GM23338 (cell line): Measurements from ENCODE around the gene AMBP.

ENCODE experiments used
- CREB1 ChIP-seq: fragments of 250-450 bp; sonication (Bioruptor Pico); IDR thresholded peaks from 2 replicates; pipeline ENCODE4 v1.5.0; 2020; ENCODE audit warnings: low read depth, mild to moderate bottlenecking, moderate library complexity
- ETS1 ChIP-seq: IDR thresholded peaks from 2 replicates; pipeline ENCODE4 v1.6.1; 2016; ENCODE audit warnings: antibody characterized with exemption
- EZH2 ChIP-seq: fragments of 200-600 bp; sonication (generic); IDR thresholded peaks from one replicate; pipeline ENCODE4 v1.8.0; 2017; ENCODE audit warnings: antibody characterized with exemption, mild to moderate bottlenecking, low read depth; ENCODE audit not compliant: unreplicated experiment
- EZH2phosphoT487 ChIP-seq: fragments of 200-600 bp; sonication (generic); IDR thresholded peaks from one replicate; pipeline ENCODE4 v1.8.1; 2018; ENCODE audit warnings: antibody characterized with exemption; ENCODE audit not compliant: unreplicated experiment
- JUNB ChIP-seq: IDR thresholded peaks from one replicate; pipeline ENCODE4 v1.6.1; 2016; ENCODE audit warnings: antibody characterized with exemption; ENCODE audit not compliant: unreplicated experiment
- POLR2AphosphoS5 ChIP-seq: IDR thresholded peaks from 2 replicates; pipeline ENCODE4 v1.6.1; 2016; ENCODE audit warnings: antibody characterized with exemption, low read depth
- TF ChIP-seq, protein P1 (sequence below), 2 experiments: fragments of 200-600 bp in 1 of 2; sonication (generic) in 1 of 2; conservative IDR thresholded peaks; 2 replicates each; pipeline versions ENCODE4 v1.5.1 to v1.6.1; 2016 to 2017; ENCODE audit warnings: antibody characterized with exemption in 2 of 2, low read depth in 2 of 2, mild to moderate bottlenecking in 2 of 2, moderate library complexity in 1 of 2
- TF ChIP-seq, protein P2 (sequence below): fragments of 250-450 bp; sonication (Bioruptor Pico); IDR thresholded peaks from 2 replicates; pipeline ENCODE4 v1.5.0; 2020; ENCODE audit warnings: mild to moderate bottlenecking, moderate library complexity

- TF ChIP-seq, protein P1, sequence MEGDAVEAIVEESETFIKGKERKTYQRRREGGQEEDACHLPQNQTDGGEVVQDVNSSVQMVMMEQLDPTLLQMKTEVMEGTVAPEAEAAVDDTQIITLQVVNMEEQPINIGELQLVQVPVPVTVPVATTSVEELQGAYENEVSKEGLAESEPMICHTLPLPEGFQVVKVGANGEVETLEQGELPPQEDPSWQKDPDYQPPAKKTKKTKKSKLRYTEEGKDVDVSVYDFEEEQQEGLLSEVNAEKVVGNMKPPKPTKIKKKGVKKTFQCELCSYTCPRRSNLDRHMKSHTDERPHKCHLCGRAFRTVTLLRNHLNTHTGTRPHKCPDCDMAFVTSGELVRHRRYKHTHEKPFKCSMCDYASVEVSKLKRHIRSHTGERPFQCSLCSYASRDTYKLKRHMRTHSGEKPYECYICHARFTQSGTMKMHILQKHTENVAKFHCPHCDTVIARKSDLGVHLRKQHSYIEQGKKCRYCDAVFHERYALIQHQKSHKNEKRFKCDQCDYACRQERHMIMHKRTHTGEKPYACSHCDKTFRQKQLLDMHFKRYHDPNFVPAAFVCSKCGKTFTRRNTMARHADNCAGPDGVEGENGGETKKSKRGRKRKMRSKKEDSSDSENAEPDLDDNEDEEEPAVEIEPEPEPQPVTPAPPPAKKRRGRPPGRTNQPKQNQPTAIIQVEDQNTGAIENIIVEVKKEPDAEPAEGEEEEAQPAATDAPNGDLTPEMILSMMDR (conservative IDR thresholded peaks at IDR 0.05; ENCODE audit: low read depth in 2 of 2), result no peak
- TF ChIP-seq JUNB (no peak), EZH2 (no peak), POLR2AphosphoS5 (no peak), EZH2phosphoT487 (no peak), ETS1 (no peak), CREB1 (CRISPR knock-in tag) (no peak)
- TF ChIP-seq, protein P2, sequence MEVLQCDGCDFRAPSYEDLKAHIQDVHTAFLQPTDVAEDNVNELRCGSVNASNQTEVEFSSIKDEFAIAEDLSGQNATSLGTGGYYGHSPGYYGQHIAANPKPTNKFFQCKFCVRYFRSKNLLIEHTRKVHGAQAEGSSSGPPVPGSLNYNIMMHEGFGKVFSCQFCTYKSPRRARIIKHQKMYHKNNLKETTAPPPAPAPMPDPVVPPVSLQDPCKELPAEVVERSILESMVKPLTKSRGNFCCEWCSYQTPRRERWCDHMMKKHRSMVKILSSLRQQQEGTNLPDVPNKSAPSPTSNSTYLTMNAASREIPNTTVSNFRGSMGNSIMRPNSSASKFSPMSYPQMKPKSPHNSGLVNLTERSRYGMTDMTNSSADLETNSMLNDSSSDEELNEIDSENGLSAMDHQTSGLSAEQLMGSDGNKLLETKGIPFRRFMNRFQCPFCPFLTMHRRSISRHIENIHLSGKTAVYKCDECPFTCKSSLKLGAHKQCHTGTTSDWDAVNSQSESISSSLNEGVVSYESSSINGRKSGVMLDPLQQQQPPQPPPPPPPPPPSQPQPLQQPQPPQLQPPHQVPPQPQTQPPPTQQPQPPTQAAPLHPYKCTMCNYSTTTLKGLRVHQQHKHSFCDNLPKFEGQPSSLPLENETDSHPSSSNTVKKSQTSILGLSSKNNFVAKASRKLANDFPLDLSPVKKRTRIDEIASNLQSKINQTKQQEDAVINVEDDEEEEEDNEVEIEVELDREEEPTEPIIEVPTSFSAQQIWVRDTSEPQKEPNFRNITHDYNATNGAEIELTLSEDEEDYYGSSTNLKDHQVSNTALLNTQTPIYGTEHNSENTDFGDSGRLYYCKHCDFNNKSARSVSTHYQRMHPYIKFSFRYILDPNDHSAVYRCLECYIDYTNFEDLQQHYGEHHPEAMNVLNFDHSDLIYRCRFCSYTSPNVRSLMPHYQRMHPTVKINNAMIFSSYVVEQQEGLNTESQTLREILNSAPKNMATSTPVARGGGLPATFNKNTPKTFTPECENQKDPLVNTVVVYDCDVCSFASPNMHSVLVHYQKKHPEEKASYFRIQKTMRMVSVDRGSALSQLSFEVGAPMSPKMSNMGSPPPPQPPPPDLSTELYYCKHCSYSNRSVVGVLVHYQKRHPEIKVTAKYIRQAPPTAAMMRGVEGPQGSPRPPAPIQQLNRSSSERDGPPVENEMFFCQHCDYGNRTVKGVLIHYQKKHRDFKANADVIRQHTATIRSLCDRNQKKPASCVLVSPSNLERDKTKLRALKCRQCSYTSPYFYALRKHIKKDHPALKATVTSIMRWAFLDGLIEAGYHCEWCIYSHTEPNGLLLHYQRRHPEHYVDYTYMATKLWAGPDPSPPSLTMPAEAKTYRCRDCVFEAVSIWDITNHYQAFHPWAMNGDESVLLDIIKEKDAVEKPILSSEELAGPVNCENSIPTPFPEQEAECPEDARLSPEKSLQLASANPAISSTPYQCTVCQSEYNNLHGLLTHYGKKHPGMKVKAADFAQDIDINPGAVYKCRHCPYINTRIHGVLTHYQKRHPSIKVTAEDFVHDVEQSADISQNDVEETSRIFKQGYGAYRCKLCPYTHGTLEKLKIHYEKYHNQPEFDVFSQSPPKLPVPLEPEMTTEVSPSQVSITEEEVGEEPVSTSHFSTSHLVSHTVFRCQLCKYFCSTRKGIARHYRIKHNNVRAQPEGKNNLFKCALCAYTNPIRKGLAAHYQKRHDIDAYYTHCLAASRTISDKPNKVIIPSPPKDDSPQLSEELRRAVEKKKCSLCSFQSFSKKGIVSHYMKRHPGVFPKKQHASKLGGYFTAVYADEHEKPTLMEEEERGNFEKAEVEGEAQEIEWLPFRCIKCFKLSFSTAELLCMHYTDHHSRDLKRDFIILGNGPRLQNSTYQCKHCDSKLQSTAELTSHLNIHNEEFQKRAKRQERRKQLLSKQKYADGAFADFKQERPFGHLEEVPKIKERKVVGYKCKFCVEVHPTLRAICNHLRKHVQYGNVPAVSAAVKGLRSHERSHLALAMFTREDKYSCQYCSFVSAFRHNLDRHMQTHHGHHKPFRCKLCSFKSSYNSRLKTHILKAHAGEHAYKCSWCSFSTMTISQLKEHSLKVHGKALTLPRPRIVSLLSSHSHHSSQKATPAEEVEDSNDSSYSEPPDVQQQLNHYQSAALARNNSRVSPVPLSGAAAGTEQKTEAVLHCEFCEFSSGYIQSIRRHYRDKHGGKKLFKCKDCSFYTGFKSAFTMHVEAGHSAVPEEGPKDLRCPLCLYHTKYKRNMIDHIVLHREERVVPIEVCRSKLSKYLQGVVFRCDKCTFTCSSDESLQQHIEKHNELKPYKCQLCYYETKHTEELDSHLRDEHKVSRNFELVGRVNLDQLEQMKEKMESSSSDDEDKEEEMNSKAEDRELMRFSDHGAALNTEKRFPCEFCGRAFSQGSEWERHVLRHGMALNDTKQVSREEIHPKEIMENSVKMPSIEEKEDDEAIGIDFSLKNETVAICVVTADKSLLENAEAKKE (CRISPR knock-in tag), result no peak
Measured at GRCh38 chr9:114112325-114112724, 34.2 kb upstream of the AMBP start.
